Thyroid gland (tissue), 4 donors: Measurements from ENCODE around the gene SUPT3H.
"Not testable (repeated sequence)": the region's sequence is repeated elsewhere in the genome, so short reads cannot be mapped to it uniquely, and the experiment has no call there.

Experiments used
- CTCF ChIP-seq, 6 experiments: fragments of 200-600 bp in 3 of 6; fragments of 450-650 bp in 3 of 6; sonication (generic) in 3 of 6; IDR thresholded peaks; one replicate each; pipeline ENCODE4 v1.5.1; 2016 to 2019; ENCODE audit warnings: antibody characterized with exemption in 6 of 6, mild to moderate bottlenecking in 2 of 6, inconsistent platforms in 1 of 6, moderate library complexity in 1 of 6
- POLR2A ChIP-seq, 2 donors: fragments of 450-650 bp; IDR thresholded peaks; one replicate each; pipeline ENCODE4 v1.6.1; 2017; ENCODE audit warnings: antibody characterized with exemption in 2 of 2, mild to moderate bottlenecking in 2 of 2, moderate library complexity in 1 of 2

DNA sequence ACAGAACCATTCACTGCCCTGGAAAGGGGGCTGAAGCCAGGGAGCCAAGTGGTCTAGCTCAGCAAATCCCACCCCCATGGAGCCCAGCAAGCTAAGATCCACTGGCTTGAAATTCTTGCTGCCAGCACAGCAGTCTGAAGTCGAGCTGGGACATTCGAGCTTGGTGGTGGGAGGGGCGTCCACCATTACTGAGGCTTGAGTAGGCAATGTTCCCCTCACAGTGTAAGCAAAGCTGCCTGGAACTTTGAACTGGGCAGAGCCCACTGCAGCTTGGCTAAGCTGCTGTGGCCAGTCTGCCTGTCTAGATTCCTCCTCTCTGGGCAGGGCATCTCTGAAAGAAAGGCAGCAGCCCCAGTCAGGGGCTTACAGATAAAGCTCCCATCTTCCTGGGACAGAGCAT, 498.7 kb downstream of the SUPT3H start:
- not testable (repeated sequence) for TF ChIP-seq CTCF, POLR2A (IDR thresholded peaks at IDR 0.05)
